Ishikawa (cell line): ENCODE measurements around the gene EPS15.

ENCODE experiments used
- EGR1 ChIP-seq: IDR thresholded peaks from 2 replicates; pipeline ENCODE4 v1.6.1; 2012
- EP300 ChIP-seq: IDR thresholded peaks from 2 replicates; pipeline ENCODE4 v1.6.1; 2012; ENCODE audit warnings: borderline replicate concordance
- RAD21 ChIP-seq: IDR thresholded peaks from 2 replicates; pipeline ENCODE4 v1.6.1; 2012; ENCODE audit warnings: low read depth
- TAF1 ChIP-seq: IDR thresholded peaks from 2 replicates; pipeline ENCODE4 v1.6.1; 2012; ENCODE audit warnings: low read depth, mild to moderate bottlenecking
- USF1 ChIP-seq: IDR thresholded peaks from 2 replicates; pipeline ENCODE4 v1.6.1; 2012
- YY1 ChIP-seq: IDR thresholded peaks from 2 replicates; pipeline ENCODE4 v1.6.1; 2012; ENCODE audit warnings: low read depth
- ZBTB7A ChIP-seq: IDR thresholded peaks from 2 replicates; pipeline ENCODE4 v1.6.1; 2012; ENCODE audit warnings: low read depth
- TF ChIP-seq, protein P1 (sequence below): IDR thresholded peaks from 2 replicates; pipeline ENCODE4 v1.6.1; 2012; ENCODE audit warnings: low read depth, mild to moderate bottlenecking

- TF ChIP-seq, protein P1, sequence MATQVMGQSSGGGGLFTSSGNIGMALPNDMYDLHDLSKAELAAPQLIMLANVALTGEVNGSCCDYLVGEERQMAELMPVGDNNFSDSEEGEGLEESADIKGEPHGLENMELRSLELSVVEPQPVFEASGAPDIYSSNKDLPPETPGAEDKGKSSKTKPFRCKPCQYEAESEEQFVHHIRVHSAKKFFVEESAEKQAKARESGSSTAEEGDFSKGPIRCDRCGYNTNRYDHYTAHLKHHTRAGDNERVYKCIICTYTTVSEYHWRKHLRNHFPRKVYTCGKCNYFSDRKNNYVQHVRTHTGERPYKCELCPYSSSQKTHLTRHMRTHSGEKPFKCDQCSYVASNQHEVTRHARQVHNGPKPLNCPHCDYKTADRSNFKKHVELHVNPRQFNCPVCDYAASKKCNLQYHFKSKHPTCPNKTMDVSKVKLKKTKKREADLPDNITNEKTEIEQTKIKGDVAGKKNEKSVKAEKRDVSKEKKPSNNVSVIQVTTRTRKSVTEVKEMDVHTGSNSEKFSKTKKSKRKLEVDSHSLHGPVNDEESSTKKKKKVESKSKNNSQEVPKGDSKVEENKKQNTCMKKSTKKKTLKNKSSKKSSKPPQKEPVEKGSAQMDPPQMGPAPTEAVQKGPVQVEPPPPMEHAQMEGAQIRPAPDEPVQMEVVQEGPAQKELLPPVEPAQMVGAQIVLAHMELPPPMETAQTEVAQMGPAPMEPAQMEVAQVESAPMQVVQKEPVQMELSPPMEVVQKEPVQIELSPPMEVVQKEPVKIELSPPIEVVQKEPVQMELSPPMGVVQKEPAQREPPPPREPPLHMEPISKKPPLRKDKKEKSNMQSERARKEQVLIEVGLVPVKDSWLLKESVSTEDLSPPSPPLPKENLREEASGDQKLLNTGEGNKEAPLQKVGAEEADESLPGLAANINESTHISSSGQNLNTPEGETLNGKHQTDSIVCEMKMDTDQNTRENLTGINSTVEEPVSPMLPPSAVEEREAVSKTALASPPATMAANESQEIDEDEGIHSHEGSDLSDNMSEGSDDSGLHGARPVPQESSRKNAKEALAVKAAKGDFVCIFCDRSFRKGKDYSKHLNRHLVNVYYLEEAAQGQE, result no peak
- no peak for TF ChIP-seq TAF1
- TF ChIP-seq YY1, result no peak
- no peak for TF ChIP-seq EP300
- no peak for TF ChIP-seq USF1
- TF ChIP-seq ZBTB7A, result no peak
- TF ChIP-seq EGR1, result no peak
- TF ChIP-seq RAD21, result no peak
Measured at GRCh38 chr1:51442198-51442597, 76.9 kb downstream of the EPS15 start.
